Subcutaneous adipose tissue (tissue), 4 donors: ENCODE measurements around the gene RTP2. TPM values are rescaled to one million over a fixed set of nuclear protein-coding genes. Genes with fewer than 3 reads are reported as not detected.

Experiments
- CTCF ChIP-seq: fragments of 450-650 bp; IDR thresholded peaks from one replicate; pipeline ENCODE4 v1.5.1; 2016; ENCODE audit warnings: low read depth, mild to moderate bottlenecking, control low read depth, antibody characterized with exemption, moderate library complexity
- total RNA-seq, 4 donors: library from RNA; depleted of rRNA; stranded (reverse); fragments of >200 nt; gene quantifications; one replicate each; pipeline ENCODE4 v1.1.0, GENCODE V29; 2016

RTP2 gene
- total RNA-seq, 4 donors from 2014 or later: not detected

- no peak for TF ChIP-seq CTCF
Observed at GRCh38 chr3:187737006-187737367, 34.6 kb upstream of the RTP2 start.

GRCh38 chr3:187736418-187736871 is 34.1 kb upstream of the RTP2 start:
- TF ChIP-seq CTCF: no peak

GRCh38 chr3:187735837-187736236 is 33.5 kb upstream of the RTP2 start:
- no peak for TF ChIP-seq CTCF

- no peak for TF ChIP-seq CTCF
Observed at GRCh38 chr3:187735383-187735782, 33.0 kb upstream of the RTP2 start.

GRCh38 chr3:187734841-187735240 is 32.5 kb upstream of the RTP2 start:
- TF ChIP-seq CTCF: no peak

GRCh38 chr3:187733371-187733770 is 31.0 kb upstream of the RTP2 start:
- TF ChIP-seq CTCF: no peak

- TF ChIP-seq CTCF: no peak
Observed at GRCh38 chr3:187729598-187729997, 27.2 kb upstream of the RTP2 start.
